AG09319 (cell line): ENCODE results near the gene TMEM59L.
"Not testable (repeated sequence)": the region's sequence is repeated elsewhere in the genome, so short reads cannot be mapped to it uniquely, and the experiment has no call there.

Experiments
- DNase-seq: peaks from one replicate; pipeline ENCODE4 v3.0.0-alpha.2; 2010; ENCODE audit warnings: low read depth; ENCODE audit errors: extremely low read depth
- CTCF ChIP-seq: IDR thresholded peaks from 2 replicates; pipeline ENCODE4 v1.5.1; 2011; ENCODE audit warnings: low read depth, mild to moderate bottlenecking, inconsistent platforms, low read length, moderate library complexity

Gene TMEM59L

DNA sequence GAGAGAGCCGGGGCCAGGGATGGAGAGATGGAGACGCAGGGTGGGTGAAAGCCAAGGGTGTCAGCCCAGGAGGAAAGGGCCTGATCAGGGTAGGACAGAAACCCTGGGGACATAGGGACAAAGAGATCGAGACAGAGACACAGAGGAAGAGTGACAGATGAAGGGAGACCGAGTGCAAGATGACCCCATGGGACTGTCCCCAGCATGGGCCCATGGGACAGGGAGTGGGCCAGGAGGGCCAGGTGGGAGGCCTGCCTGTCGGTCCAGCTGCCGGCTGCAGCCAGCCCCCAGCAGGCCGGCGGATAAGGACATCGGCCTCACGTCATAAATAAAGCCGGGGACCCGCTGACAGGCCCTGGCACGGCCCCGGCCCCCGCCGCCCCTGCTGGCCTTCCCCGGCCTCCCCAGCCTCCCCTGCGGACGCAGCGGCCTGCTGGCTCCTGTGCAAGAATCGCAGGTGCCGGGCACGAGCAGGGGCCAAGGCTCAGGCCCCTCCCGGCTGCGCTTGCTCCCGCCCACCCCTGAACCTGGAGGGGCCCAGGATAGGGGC, 17.8 kb upstream of the TMEM59L start:
- TF ChIP-seq CTCF = no peak
- no peak for DNase-seq

GRCh38 chr19:18595475-18595874, 17.2 kb upstream of the TMEM59L start:
- no peak for DNase-seq
- TF ChIP-seq CTCF = no peak

- TF ChIP-seq CTCF = no peak
- no peak for DNase-seq
Measured at GRCh38 chr19:18596752-18597157, 15.9 kb upstream of the TMEM59L start.

- TF ChIP-seq CTCF = no peak
- no peak for DNase-seq
Measured at GRCh38 chr19:18597809-18598660, 14.6 kb upstream of the TMEM59L start.

DNA sequence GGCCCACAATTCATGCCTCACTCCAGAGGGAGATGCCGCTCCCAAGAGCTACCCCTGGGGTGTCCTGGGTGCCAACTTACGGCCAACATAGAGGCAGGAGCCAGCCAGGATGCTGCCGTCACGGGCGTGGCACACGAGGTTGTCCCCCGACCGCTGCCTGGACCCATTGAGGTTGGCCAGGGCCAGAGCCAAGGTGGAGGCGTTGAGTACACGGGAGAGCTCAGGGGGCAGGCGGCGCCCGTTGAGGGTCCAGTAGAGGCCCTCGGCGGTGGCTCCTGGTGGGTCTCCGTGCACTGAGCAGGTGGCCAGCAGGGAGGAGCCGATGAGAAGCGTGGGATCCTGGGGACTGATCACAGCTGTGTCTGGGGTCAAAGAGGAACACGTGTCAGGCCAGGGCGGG, 13.2 kb upstream of the TMEM59L start:
- DNase-seq = no peak
- no peak for TF ChIP-seq CTCF

- DNase-seq = not testable (repeated sequence)
Measured at GRCh38 chr19:18600692-18601397, 11.8 kb upstream of the TMEM59L start.

GRCh38 chr19:18601875-18602274, 10.8 kb upstream of the TMEM59L start:
- TF ChIP-seq CTCF = no peak
- no peak for DNase-seq
